ENCODE measurements around the gene CBLIF.

Gene CBLIF

DNA sequence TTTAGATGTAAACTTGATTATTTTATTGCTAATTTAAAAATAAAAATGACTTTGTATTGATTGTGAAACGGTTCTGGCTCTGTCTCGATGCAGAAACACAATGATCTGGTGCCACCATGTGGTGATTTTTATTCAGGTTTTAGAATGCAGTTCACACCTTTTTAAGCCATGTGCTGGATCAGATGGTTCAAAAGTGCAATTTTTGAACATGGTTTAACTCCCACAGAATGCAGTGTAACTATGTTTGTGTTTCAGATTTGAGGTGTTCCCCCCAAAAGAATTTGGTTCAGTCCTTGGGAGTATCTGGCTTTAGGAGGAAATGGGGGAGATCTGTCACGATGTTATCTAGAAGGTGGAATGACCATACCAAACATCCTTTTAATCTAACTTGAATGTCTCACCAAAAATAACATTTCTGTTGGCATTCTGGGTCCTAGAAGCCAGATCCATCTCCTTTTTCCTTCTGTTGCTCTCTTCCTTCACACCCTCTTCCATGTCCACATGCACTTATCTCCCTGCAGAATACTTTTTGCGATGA, 42.6 kb downstream of the CBLIF start:
- Histone ChIP-seq H3K4me3 (ENCODE audit: insufficient read depth, low read length, poor library complexity, severe bottlenecking) (no peak overlapping the region), H3K79me2 (ENCODE audit: insufficient read depth, low read length) (no peaks in the 10 kb centered on the region), H2AFZ (ENCODE audit: low read depth, low read length, severe bottlenecking) (no peak overlapping the region), H3K36me3 (ENCODE audit: low read length) (0 out of 2 replicates have a peak, but pooled peaks cover 6% of the 10 kb centered on the region), H3K9me2 (replicated peaks; ENCODE audit: insufficient read depth, low read length) (no peaks in the 10 kb centered on the region), H3K9ac (ENCODE audit: low read length) (no peak overlapping the region), H3K27ac (ENCODE audit: low read depth, low read length) (no peak overlapping the region), H3K9me3 (ENCODE audit: insufficient read depth, low read length) (no peaks in the 10 kb centered on the region), H3K4me2 (ENCODE audit: low read depth, low read length, poor library complexity, severe bottlenecking) (no peak overlapping the region), H4K20me1 (ENCODE audit: low read depth, low read length) (no peaks in the 10 kb centered on the region), H3F3A (ENCODE audit: insufficient read depth) (no peaks in the 10 kb centered on the region), H3K27me3 (ENCODE audit: low read length) (no peaks in the 10 kb centered on the region)
- TF ChIP-seq EZH2phosphoT487 (conservative IDR thresholded peaks at IDR 0.05; ENCODE audit: low read length) (no peak), CTCF (IDR thresholded peaks at IDR 0.05; ENCODE audit: insufficient read depth, low read length, poor library complexity, severe bottlenecking) (peak; percentile 42)

DNA sequence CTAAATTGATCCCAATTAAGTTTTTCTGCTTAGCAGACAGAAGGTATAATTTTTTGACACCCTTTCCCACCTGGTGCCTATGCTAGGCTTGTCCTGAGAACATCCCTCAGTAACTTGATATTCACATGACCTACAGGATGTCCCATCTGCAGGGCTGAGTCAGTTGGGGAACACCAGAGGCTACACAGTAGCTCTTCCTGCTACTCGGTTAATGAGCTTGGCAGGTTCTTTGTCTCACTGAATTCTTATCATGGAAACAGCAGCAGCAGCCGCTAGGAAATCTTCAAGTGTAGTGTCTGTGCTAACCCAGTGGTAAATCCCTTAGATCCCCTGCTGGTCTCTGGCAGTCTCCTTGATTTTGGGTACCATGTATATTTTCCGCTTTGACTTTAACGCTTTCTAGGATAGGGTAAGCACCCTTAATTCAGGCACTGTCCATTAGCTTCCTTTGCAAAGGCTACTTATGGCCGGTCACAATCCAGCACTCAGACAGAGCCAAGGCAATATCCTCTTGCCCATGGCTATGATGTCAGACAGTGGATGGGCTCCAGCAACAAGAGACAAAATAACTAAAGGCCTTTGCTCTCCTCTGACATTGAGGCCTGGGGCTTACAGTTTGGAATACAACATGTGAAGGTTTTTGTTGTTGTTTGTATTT, 43.2 kb downstream of the CBLIF start:
- Histone ChIP-seq H3K9ac (ENCODE audit: low read length) (no peak overlapping the region), H3K9me2 (replicated peaks; ENCODE audit: insufficient read depth, low read length) (no peaks in the 10 kb centered on the region), H3K79me2 (ENCODE audit: insufficient read depth, low read length) (no peaks in the 10 kb centered on the region), H3F3A (ENCODE audit: insufficient read depth) (no peaks in the 10 kb centered on the region), H3K4me3 (ENCODE audit: insufficient read depth, low read length, poor library complexity, severe bottlenecking) (no peak overlapping the region), H2AFZ (ENCODE audit: low read depth, low read length, severe bottlenecking) (no peak overlapping the region), H3K4me2 (ENCODE audit: low read depth, low read length, poor library complexity, severe bottlenecking) (no peak overlapping the region), H3K36me3 (ENCODE audit: low read length) (0 out of 2 replicates have a peak, but pooled peaks cover 4% of the 10 kb centered on the region), H4K20me1 (ENCODE audit: low read depth, low read length) (no peaks in the 10 kb centered on the region), H3K9me3 (ENCODE audit: insufficient read depth, low read length) (no peaks in the 10 kb centered on the region), H3K27me3 (ENCODE audit: low read length) (no peaks in the 10 kb centered on the region), H3K27ac (ENCODE audit: low read depth, low read length) (no peak overlapping the region)
- TF ChIP-seq CTCF (IDR thresholded peaks at IDR 0.05; ENCODE audit: insufficient read depth, low read length, poor library complexity, severe bottlenecking) (no peak), EZH2phosphoT487 (conservative IDR thresholded peaks at IDR 0.05; ENCODE audit: low read length) (no peak)

GRCh38 chr11:59801160-59801706, 44.1 kb downstream of the CBLIF start:
- no peak overlapping the region for H3K4me3 ChIP-seq (ENCODE audit: insufficient read depth, low read length, poor library complexity, severe bottlenecking)
- no peaks in the 10 kb centered on the region for H3K9me3 ChIP-seq (ENCODE audit: insufficient read depth, low read length)
- 0 out of 2 replicates have a peak, but pooled peaks cover 4% of the 10 kb centered on the region for H3K36me3 ChIP-seq (ENCODE audit: low read length)
- H3K79me2 ChIP-seq (ENCODE audit: insufficient read depth, low read length), result no peaks in the 10 kb centered on the region
- H3K4me2 ChIP-seq (ENCODE audit: low read depth, low read length, poor library complexity, severe bottlenecking), result no peak overlapping the region
- no peak overlapping the region for H2AFZ ChIP-seq (ENCODE audit: low read depth, low read length, severe bottlenecking)
- H4K20me1 ChIP-seq (ENCODE audit: low read depth, low read length), result no peaks in the 10 kb centered on the region
- no peaks in the 10 kb centered on the region for H3K9me2 ChIP-seq (replicated peaks; ENCODE audit: insufficient read depth, low read length)
- no peak overlapping the region for H3K27ac ChIP-seq (ENCODE audit: low read depth, low read length)
- H3K27me3 ChIP-seq (ENCODE audit: low read length), result no peaks in the 10 kb centered on the region
- no peaks in the 10 kb centered on the region for H3F3A ChIP-seq (ENCODE audit: insufficient read depth)
- H3K9ac ChIP-seq (ENCODE audit: low read length), result no peak overlapping the region
- TF ChIP-seq EZH2phosphoT487 (conservative IDR thresholded peaks at IDR 0.05; ENCODE audit: low read length) (no peak), CTCF (IDR thresholded peaks at IDR 0.05; ENCODE audit: insufficient read depth, low read length, poor library complexity, severe bottlenecking) (no peak)
